Measurements from ENCODE around the gene SLC25A10. TPM values are rescaled to one million over a fixed set of nuclear protein-coding genes. Genes with fewer than 3 reads are reported as not detected.
A peak's percentile ranks its signal among the peaks of the same experiment; 100 is the strongest.

Gene SLC25A10
- total RNA-seq, 4 donors from 2014 or later, result 37.1 to 109 (median 64.1) TPM

DNA sequence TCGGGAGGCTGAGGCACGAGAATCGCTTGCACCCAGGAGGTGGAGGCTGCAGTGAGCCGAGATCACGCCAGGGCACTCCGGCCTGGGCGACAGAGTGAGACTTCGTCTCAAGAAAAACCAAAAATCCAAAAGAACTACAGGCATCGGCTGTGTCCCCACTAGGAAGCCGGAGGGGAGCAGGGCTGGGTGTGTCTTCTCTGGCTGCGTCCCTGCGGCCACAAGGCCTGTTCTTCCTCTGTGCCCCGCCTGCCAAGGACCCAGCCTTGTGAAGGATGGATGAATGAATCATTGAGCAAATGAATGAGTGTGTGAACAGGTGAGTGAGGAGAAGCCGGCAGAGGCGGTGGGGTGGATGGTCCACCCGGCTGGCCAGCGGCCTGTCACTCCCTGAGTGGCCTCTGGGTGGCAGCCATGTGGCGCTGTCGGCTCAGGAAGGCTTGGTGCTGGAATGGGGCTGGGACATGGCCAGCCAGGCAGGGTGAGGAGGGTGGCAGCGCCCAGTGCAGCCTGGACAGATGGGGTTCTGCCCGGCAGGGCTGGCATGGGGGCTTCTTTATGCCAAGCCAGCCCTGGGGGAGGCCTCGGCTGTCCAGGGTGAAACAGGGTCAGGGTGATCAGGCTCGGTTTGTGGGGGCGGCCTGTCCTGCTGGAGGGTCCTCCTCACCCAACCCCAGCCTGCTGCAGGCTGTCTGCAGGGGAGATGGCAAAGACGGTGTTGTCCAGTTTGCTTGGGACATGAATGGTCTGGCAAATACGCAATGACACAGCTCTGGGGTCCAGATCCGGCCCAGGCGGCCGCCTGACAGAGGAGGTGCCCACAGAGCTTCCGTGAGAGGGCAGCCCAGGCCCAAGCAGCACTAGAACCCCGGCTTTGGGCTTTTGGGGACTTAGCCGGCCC is 21.7 kb downstream of the SLC25A10 start:
- peak; percentile 53 to 89 (median 89) for DNase-seq
- Histone ChIP-seq H3K4me3 (peak overlapping the region in 1 of 4 donors; percentile 15), H3K9me3 (no peaks in the 10 kb centered on the region), H3K27me3 (no peaks in the 10 kb centered on the region), H3K4me1 (peaks cover 3 to 27% (median 7%) of the 10 kb centered on the region in 4 donors), H3K27ac (peak overlapping the region in 2 of 4 donors; percentile 3 to 57), H3K36me3 (no peaks in the 10 kb centered on the region)
- TF ChIP-seq POLR2A (IDR thresholded peaks at IDR 0.05), result no peak
- TF ChIP-seq, protein P1, sequence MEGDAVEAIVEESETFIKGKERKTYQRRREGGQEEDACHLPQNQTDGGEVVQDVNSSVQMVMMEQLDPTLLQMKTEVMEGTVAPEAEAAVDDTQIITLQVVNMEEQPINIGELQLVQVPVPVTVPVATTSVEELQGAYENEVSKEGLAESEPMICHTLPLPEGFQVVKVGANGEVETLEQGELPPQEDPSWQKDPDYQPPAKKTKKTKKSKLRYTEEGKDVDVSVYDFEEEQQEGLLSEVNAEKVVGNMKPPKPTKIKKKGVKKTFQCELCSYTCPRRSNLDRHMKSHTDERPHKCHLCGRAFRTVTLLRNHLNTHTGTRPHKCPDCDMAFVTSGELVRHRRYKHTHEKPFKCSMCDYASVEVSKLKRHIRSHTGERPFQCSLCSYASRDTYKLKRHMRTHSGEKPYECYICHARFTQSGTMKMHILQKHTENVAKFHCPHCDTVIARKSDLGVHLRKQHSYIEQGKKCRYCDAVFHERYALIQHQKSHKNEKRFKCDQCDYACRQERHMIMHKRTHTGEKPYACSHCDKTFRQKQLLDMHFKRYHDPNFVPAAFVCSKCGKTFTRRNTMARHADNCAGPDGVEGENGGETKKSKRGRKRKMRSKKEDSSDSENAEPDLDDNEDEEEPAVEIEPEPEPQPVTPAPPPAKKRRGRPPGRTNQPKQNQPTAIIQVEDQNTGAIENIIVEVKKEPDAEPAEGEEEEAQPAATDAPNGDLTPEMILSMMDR (IDR thresholded peaks at IDR 0.05), result peak; percentile 68 to 98 (median 92)

DNA sequence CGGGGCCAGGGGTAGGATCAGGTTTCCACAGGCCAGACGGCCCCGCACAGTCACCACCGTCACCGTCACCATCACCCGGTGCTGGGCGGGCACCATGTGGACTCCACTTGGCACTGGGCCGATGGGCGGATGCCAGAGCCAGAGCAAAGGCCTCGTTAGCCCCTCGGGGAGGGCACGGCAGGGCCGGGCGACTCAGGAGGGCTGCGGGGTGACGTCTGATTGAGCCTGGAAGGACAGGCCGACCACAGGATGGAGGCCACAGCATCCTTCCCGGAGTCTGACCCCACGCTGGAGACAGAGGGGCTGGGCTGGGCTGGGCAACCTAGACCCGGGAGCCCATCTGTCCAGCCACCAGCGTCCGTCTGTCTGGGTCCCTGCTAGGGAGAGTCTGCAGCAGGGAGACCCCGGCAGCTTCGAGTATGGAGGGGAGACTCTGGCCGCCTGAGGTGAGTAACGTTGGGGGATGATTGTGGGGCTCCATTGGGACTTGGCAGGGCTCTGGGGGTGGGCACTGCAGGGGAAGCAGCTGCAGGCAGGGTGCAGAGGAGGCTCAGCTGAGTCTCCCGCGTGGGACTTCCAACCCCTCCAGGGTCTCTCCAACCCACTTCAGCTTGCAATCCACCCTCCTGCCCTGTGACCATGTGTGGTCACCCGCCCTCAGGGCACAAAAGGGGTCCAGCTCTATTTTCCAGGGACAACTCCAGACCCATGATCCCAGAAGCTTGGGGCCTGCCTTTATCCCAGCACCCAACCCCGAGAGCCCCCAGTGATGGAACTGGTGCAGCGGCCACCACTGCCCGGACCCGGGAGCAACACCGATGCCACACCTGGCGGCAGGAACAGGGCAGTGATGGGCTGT is 22.6 kb downstream of the SLC25A10 start:
- peak in 2 of 3 donors; percentile 88 for DNase-seq
- Histone ChIP-seq H3K36me3 (no peaks in the 10 kb centered on the region), H3K9me3 (no peaks in the 10 kb centered on the region), H3K27ac (peak overlapping the region in 2 of 4 donors; percentile 3 to 57), H3K4me3 (peak overlapping the region in 3 of 4 donors; percentile 8 to 15 (median 10)), H3K4me1 (peaks cover 3 to 27% (median 7%) of the 10 kb centered on the region in 4 donors), H3K27me3 (no peaks in the 10 kb centered on the region)
- TF ChIP-seq POLR2A (IDR thresholded peaks at IDR 0.05), result no peak
- TF ChIP-seq, protein P1 (IDR thresholded peaks at IDR 0.05), result no peak

DNA sequence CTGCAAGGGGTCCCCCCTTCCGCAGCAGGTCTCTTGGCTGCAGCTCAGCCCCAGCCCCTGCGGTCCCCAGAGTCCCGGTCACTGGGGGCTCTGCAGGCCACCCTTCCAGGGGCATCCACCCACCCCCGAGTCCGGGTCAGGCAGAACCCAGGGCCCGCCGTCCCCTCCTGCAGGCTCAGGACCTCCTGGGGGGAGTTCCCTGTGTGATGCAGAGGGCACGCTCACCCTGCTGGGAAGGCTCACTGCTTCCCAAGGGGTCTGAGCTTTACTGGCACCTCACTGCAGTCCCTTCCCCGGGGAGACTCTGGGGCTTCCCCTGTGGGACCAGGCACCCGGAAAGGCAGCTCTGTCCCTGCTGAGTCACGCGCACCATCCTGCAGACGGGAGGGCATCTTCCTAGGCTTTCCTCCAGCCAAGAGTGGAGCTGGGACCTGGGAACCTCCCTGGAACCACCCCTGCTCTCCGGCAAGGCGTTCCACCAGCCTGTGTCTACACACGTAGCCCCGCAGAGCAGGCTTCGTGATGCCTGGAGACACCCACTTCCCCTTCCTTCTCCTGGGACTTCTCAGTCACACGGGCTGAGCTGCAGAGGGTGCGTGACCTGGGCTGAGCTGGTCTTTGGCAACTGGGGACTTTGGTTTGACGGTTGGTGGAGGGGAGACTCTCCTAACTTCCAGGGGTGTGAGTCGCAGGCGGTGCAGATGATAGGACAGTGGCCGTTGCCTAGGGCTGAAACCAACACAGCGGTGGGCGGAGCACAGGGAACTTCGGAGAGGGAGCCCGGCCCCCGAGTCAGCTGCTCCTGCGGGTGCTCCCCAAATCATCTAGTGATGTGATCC is 23.4 kb downstream of the SLC25A10 start:
- Histone ChIP-seq H3K9me3 (no peaks in the 10 kb centered on the region), H3K4me3 (peak overlapping the region; percentile 6 to 23 (median 12)), H3K36me3 (no peaks in the 10 kb centered on the region), H3K4me1 (peaks cover 3 to 27% (median 7%) of the 10 kb centered on the region in 4 donors), H3K27ac (peak overlapping the region in 1 of 4 donors; percentile 47), H3K27me3 (no peaks in the 10 kb centered on the region)
- DNase-seq, result peak; percentile 41 to 72 (median 69)
- no peak for TF ChIP-seq POLR2A (IDR thresholded peaks at IDR 0.05)
- TF ChIP-seq, protein P1 (IDR thresholded peaks at IDR 0.05), result no peak

DNA sequence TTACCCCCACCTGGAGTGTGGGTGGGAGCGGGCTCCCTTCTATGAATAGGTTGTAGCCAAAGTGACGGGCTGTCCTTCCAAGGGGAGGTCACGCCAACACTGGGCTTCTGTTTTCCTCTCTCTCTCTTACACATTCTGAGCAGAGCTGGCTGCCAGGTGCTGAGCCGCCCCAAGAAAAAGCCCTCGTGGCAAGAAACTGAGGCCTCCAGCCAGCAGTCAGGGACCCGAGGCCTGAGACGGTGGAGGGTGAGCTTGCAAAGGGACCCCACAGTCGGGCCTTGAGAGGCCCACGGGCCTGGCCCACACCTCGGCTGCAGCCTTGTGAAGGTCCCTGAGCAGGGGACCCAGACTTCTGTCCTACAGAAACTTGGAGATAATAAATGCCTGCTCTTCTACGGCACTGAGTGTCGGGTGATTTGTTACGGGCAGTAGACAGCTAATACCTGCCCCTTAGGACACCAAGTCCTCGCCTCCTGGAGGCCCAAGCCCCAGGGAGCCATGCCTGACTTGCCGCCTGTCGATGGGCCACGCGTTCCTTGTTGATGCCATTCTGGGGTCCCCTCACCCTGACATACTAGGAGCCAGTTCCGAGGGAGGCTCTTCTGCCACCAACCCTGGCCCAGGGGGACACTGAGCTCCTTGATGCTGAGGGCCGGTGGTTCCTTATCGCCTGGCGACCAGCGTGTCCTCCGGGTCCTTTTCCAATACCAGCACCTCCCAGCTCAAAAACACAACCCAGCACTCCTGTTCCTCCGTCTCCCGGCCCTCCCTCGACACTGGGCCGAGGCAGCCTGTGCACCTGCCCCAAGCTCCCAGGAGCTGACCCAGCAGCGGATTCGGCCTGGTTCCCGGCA is 26.1 kb downstream of the SLC25A10 start:
- no peaks in the 10 kb centered on the region for H3K27me3 ChIP-seq
- no peaks in the 10 kb centered on the region for H3K9me3 ChIP-seq
- H3K4me1 ChIP-seq, result peaks cover 3 to 27% (median 7%) of the 10 kb centered on the region in 4 donors
- no peaks in the 10 kb centered on the region for H3K36me3 ChIP-seq
- no peak for DNase-seq
- no peak overlapping the region for H3K4me3 ChIP-seq
- no peak overlapping the region for H3K27ac ChIP-seq
- TF ChIP-seq POLR2A (IDR thresholded peaks at IDR 0.05), result no peak
- TF ChIP-seq, protein P1 (IDR thresholded peaks at IDR 0.05), result no peak
